HFFc6 (cell line): ENCODE results near the gene MVB12B. TPM values are rescaled to one million over a fixed set of nuclear protein-coding genes. Genes with fewer than 3 reads are reported as not detected.

Experiments used
- DNase-seq: peaks from one replicate; pipeline ENCODE4 v3.0.0-alpha.2; 2018
- H3K27ac Mint-ChIP-seq: 2 replicates; pipeline ENCODE4 v1.8.0; 2020; ENCODE audit warnings: mild to moderate bottlenecking, mixed read lengths
- H3K27me3 Mint-ChIP-seq: 2 replicates; pipeline ENCODE4 v1.8.0; 2021; ENCODE audit warnings: mild to moderate bottlenecking, moderate library complexity, mixed read lengths; ENCODE audit not compliant: insufficient read depth
- H3K36me3 Mint-ChIP-seq: 2 replicates; pipeline ENCODE4 v1.8.0; 2021; ENCODE audit warnings: low read depth, mixed read lengths
- H3K4me1 Mint-ChIP-seq: 2 replicates; pipeline ENCODE4 v1.8.0; 2020; ENCODE audit warnings: low read depth, mixed read lengths
- H3K4me3 Mint-ChIP-seq: 2 replicates; pipeline ENCODE4 v1.8.0; 2020; ENCODE audit warnings: mild to moderate bottlenecking, moderate library complexity, mixed read lengths
- H3K9me3 Mint-ChIP-seq: 2 replicates; pipeline ENCODE4 v1.8.0; 2020; ENCODE audit warnings: mild to moderate bottlenecking, mixed read lengths
- CTCF ChIP-seq: fragments of 200-600 bp; sonication (generic); IDR thresholded peaks from 2 replicates; pipeline ENCODE4 v1.5.0; 2021; ENCODE audit warnings: antibody characterized with exemption, mild to moderate bottlenecking
- total RNA-seq, 6 experiments: library from RNA; stranded (reverse); fragmentation: NEBNext Ultra II Directional; extraction: Animal tissue kit (Norgen Biotek cat#: 25700); gene quantifications; 2 replicates in 1 of 6; 3 replicates in 5 of 6; pipeline ENCODE4 v1.2.3, GENCODE V29; 2021

Gene MVB12B
- total RNA-seq, 6 experiments from 2014 or later, result 4.4 to 8.3 (median 6.7) TPM

- no peaks in the 10 kb centered on the region for H3K36me3 Mint-ChIP-seq
- no peak for TF ChIP-seq CTCF
- H3K27ac Mint-ChIP-seq, result no peak overlapping the region
- H3K4me1 Mint-ChIP-seq, result peaks cover 10% of the 10 kb centered on the region
- no peak overlapping the region for H3K4me3 Mint-ChIP-seq
- peaks cover 1% of the 10 kb centered on the region for H3K27me3 Mint-ChIP-seq
- H3K9me3 Mint-ChIP-seq, result no peaks in the 10 kb centered on the region
- DNase-seq, result no peak
Measured at GRCh38 chr9:126401581-126401980, 75.0 kb downstream of the MVB12B start.

- H3K4me3 Mint-ChIP-seq, result no peak overlapping the region
- H3K27me3 Mint-ChIP-seq, result peaks cover under 1% of the 10 kb centered on the region
- peaks cover 23% of the 10 kb centered on the region for H3K4me1 Mint-ChIP-seq
- H3K9me3 Mint-ChIP-seq, result no peaks in the 10 kb centered on the region
- no peak for TF ChIP-seq CTCF
- DNase-seq, result no peak
- H3K27ac Mint-ChIP-seq, result no peak overlapping the region
- no peaks in the 10 kb centered on the region for H3K36me3 Mint-ChIP-seq
Measured at GRCh38 chr9:126403397-126403796, 76.8 kb downstream of the MVB12B start.

- TF ChIP-seq CTCF, result no peak
- H3K4me3 Mint-ChIP-seq, result no peak overlapping the region
- H3K27ac Mint-ChIP-seq, result no peak overlapping the region
- H3K27me3 Mint-ChIP-seq, result no peaks in the 10 kb centered on the region; the same call in none of the 2 replicates
- no peaks in the 10 kb centered on the region for H3K36me3 Mint-ChIP-seq
- H3K9me3 Mint-ChIP-seq, result no peaks in the 10 kb centered on the region
- no peak for DNase-seq
- H3K4me1 Mint-ChIP-seq, result peaks cover 23% of the 10 kb centered on the region
Measured at GRCh38 chr9:126404459-126404858, 77.8 kb downstream of the MVB12B start.

- Mint-ChIP-seq H3K9me3 (no peaks in the 10 kb centered on the region), H3K36me3 (no peaks in the 10 kb centered on the region), H3K27me3 (no peaks in the 10 kb centered on the region), H3K4me3 (0 out of 2 replicates have a peak overlapping the region, but pooled peaks have one; percentile 9), H3K4me1 (peaks cover 23% of the 10 kb centered on the region), H3K27ac (peak overlapping the region; percentile 11; the same call in 1 of the 2 replicates)
- DNase-seq, result no peak
- no peak for TF ChIP-seq CTCF
Measured at GRCh38 chr9:126406075-126406667, 79.5 kb downstream of the MVB12B start.

GRCh38 chr9:126407114-126407870 is 80.7 kb downstream of the MVB12B start:
- no peaks in the 10 kb centered on the region for H3K27me3 Mint-ChIP-seq
- peak overlapping the region; percentile 45 for H3K27ac Mint-ChIP-seq
- DNase-seq, result peak; percentile 20
- H3K9me3 Mint-ChIP-seq, result no peaks in the 10 kb centered on the region
- peaks cover 27% of the 10 kb centered on the region for H3K4me1 Mint-ChIP-seq
- H3K4me3 Mint-ChIP-seq, result peak overlapping the region; percentile 47; the same call in 1 of the 2 replicates
- H3K36me3 Mint-ChIP-seq, result no peaks in the 10 kb centered on the region
- TF ChIP-seq CTCF, result no peak
